Measurements from ENCODE around the gene ATF4. TPM values are rescaled to one million over a fixed set of nuclear protein-coding genes. Genes with fewer than 3 reads are reported as not detected.

ATF4 gene
- total RNA-seq, 2 donors from 2014 or later, result 262 to 356 TPM

GRCh38 chr22:39554151-39554550 is 33.8 kb downstream of the ATF4 start:
- intact Hi-C loops (cut with DNase I), result no loop called here
- Histone ChIP-seq H3K36me3 (replicated peaks in 1 of 2; ENCODE audit: insufficient read depth in 1 of 2, low read depth in 2 of 2) (no peaks in the 10 kb centered on the region), H3K4me3 (no peak overlapping the region), H3K4me1 (peaks cover 11% of the 10 kb centered on the region), H3K27me3 (peaks cover 0 to 15% of the 10 kb centered on the region in 2 donors), H3K9me3 (no peaks in the 10 kb centered on the region), H3K27ac (no peak overlapping the region)
- no peak for DNase-seq
- 71 to 83% methylated on average over 3 of the region's 3 CpGs for WGBS, 2 donors
- TF ChIP-seq, protein P1, sequence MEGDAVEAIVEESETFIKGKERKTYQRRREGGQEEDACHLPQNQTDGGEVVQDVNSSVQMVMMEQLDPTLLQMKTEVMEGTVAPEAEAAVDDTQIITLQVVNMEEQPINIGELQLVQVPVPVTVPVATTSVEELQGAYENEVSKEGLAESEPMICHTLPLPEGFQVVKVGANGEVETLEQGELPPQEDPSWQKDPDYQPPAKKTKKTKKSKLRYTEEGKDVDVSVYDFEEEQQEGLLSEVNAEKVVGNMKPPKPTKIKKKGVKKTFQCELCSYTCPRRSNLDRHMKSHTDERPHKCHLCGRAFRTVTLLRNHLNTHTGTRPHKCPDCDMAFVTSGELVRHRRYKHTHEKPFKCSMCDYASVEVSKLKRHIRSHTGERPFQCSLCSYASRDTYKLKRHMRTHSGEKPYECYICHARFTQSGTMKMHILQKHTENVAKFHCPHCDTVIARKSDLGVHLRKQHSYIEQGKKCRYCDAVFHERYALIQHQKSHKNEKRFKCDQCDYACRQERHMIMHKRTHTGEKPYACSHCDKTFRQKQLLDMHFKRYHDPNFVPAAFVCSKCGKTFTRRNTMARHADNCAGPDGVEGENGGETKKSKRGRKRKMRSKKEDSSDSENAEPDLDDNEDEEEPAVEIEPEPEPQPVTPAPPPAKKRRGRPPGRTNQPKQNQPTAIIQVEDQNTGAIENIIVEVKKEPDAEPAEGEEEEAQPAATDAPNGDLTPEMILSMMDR (IDR thresholded peaks at IDR 0.05), result no peak
- no peak for TF ChIP-seq POLR2A (IDR thresholded peaks at IDR 0.05)
- ATAC-seq, result no peak

DNA sequence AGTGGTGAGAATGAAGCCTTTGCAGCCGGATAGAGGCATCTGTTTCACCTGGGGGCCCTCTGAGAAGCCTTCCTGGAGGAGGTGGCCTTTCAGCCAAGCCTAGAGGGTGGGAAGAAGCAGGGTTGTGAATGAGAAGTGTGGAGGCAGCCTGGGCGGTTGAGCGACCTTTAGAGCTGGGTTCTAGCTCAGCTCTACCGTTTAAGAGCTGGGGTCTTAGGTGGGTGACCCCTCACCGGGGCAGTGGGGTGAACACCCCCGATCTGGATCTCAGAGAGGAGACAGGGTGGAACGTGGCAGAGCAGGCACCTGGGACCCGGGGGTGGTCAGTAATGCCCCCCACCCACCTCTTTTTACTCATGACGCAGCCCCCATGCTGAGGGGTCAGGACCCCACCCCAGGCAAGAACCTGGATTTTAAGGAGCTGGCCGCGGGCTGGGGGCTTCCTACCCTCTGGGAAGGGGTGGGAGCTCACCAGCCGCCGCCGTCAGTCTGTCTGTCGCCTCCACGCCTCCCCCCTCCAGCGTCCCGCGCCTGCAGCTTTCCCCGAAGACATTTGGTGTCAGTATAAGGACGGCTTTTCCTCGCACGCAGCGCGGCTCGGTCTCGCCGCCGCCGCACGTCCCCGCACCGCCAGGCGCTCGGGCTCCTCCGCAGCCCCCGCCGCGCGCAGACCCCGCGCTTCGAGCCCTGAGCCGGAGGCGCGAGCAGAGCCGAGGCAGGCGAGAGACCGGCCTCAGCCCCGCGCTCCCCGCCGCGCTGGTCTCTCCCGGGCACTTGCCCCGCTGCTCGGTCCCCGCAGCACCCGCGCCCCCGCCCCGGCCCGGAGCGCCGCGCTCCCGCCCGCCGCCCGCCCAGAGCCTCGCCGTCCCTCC is 36.8 kb downstream of the ATF4 start:
- no peak for ATAC-seq
- no peak for TF ChIP-seq POLR2A (IDR thresholded peaks at IDR 0.05)
- TF ChIP-seq, protein P1 (IDR thresholded peaks at IDR 0.05), result peak in 1 of 7 experiments; percentile 7
- H3K27me3 ChIP-seq, result peaks cover 0 to 15% of the 10 kb centered on the region in 2 donors
- intact Hi-C loops (cut with DNase I), result no loop called here
- H3K4me3 ChIP-seq, result no peak overlapping the region
- DNase-seq, result no peak
- no peak overlapping the region for H3K27ac ChIP-seq
- WGBS, 2 donors, result 6 to 36% methylated on average over 8 to 72 of the region's 72 CpGs
- H3K4me1 ChIP-seq, result peaks cover 11% of the 10 kb centered on the region
- no peaks in the 10 kb centered on the region for H3K9me3 ChIP-seq
- no peaks in the 10 kb centered on the region for H3K36me3 ChIP-seq (replicated peaks in 1 of 2; ENCODE audit: insufficient read depth in 1 of 2, low read depth in 2 of 2)

DNA sequence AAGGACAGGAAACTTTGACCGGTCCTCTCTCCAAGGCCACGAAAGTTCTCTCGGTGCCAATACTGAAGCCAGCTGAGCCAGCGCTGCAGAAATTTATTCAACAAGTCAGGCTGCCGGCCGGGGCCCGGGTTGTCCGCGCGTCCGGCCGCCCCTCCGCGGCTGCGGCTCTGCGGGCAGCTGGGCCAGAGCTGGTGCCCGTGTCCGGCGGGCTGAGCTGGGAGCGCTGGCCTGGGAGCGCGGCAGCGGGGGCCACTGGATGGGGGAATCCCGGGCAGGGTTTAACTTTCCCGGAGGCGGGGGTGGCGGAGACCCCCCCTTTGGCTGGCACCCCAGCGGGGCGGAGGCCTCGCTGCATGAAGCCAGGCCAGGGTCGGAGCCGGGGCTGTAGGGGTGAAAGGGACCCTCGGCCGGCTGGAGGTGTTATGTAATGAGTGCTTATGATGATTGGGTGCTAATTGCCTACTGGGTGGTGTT is 37.9 kb downstream of the ATF4 start:
- ATAC-seq (no peak), DNase-seq (no peak)
- Histone ChIP-seq H3K4me1 (peaks cover 11% of the 10 kb centered on the region), H3K36me3 (replicated peaks in 1 of 2; ENCODE audit: insufficient read depth in 1 of 2, low read depth in 2 of 2) (no peaks in the 10 kb centered on the region), H3K27me3 (peaks cover 0 to 15% of the 10 kb centered on the region in 2 donors), H3K4me3 (no peak overlapping the region), H3K9me3 (no peaks in the 10 kb centered on the region), H3K27ac (no peak overlapping the region)
- intact Hi-C loops (cut with DNase I), result no loop called here
- 10% methylated on average over 31 of the region's 34 CpGs; no CpG with 5 or more reads in 1 of the 2 donors for WGBS, 2 donors
- TF ChIP-seq, protein P1 (IDR thresholded peaks at IDR 0.05), result no peak
- TF ChIP-seq POLR2A (IDR thresholded peaks at IDR 0.05), result no peak

DNA sequence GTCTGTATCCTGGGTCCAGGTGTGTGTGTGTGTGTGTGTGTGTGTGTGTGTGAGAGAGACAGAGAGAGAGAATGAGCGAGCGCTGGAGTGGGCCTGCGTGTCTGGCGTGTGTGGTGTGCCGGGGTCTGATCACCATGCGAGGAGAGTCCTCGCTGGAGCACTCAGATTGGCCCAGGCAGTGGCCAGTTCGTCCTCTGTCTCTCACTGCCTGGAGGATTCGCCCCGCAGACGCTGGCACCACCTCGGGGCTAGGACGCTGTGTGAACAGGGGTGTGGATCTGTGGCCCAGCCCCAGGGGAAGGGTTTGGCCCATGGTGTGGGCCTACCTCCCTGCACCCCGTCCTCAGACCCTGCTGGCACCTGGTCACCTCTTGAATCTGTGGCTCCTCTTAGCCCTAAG is 38.6 kb downstream of the ATF4 start:
- Histone ChIP-seq H3K4me1 (peaks cover 11% of the 10 kb centered on the region), H3K27me3 (peaks cover 0 to 15% of the 10 kb centered on the region in 2 donors), H3K27ac (no peak overlapping the region), H3K4me3 (no peak overlapping the region), H3K9me3 (no peaks in the 10 kb centered on the region), H3K36me3 (replicated peaks in 1 of 2; ENCODE audit: insufficient read depth in 1 of 2, low read depth in 2 of 2) (no peaks in the 10 kb centered on the region)
- intact Hi-C loops (cut with DNase I), result no loop called here
- TF ChIP-seq POLR2A (IDR thresholded peaks at IDR 0.05), result no peak
- TF ChIP-seq, protein P1 (IDR thresholded peaks at IDR 0.05), result no peak
- WGBS, 2 donors, result 91 to 93% methylated on average over 14 of the region's 14 CpGs
- ATAC-seq (no peak), DNase-seq (no peak)

Data from body of pancreas (tissue), 4 donors.